Measurements from ENCODE around the gene ST6GALNAC5.

ST6GALNAC5 gene

DNA sequence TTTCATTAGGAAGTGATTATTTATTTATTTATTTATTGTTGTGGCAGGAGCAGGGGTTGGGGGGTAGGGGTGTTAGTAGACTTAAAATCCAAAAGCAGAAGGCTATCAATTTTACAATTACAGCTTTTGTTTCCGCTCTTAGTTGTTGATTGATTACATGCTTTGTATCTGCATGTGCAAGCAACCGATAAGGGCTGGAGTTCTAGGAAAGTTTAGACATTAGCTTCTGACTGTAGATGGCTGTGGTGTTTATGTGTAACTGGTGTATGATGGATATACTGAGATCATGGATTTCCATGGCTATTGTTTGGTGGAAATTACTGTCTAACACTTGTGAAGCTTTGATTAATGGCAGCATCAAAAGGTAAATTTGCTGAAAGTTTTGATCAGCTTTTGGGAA is 2.8 kb downstream of the ST6GALNAC5 start:
- Histone ChIP-seq H3K4me1 (ENCODE audit: low read length) (no peaks in the 10 kb centered on the region), H3K79me2 (ENCODE audit: low read length) (no peaks in the 10 kb centered on the region), H3K9me2 (replicated peaks; ENCODE audit: insufficient read depth, low read length) (no peaks in the 10 kb centered on the region), H3K27me3 (replicated peaks; ENCODE audit: insufficient read depth, low read length) (no peaks in the 10 kb centered on the region), H2AFZ (ENCODE audit: low read length) (no peak overlapping the region), H4K20me1 (ENCODE audit: insufficient read depth, low read length) (no peaks in the 10 kb centered on the region), H3K9me3 (replicated peaks; ENCODE audit: insufficient read depth, low read length) (no peaks in the 10 kb centered on the region), H3F3A (ENCODE audit: insufficient read depth, low read length) (no peaks in the 10 kb centered on the region), H3K4me3 (ENCODE audit: low read length) (no peak overlapping the region), H3K27ac (ENCODE audit: low read length) (no peak overlapping the region), H3K9ac (ENCODE audit: low read length) (no peak overlapping the region), H3K36me3 (replicated peaks; ENCODE audit: insufficient read depth, low read length) (no peaks in the 10 kb centered on the region), H3K4me2 (ENCODE audit: low read depth, low read length) (no peak overlapping the region)
- TF ChIP-seq, protein P1, sequence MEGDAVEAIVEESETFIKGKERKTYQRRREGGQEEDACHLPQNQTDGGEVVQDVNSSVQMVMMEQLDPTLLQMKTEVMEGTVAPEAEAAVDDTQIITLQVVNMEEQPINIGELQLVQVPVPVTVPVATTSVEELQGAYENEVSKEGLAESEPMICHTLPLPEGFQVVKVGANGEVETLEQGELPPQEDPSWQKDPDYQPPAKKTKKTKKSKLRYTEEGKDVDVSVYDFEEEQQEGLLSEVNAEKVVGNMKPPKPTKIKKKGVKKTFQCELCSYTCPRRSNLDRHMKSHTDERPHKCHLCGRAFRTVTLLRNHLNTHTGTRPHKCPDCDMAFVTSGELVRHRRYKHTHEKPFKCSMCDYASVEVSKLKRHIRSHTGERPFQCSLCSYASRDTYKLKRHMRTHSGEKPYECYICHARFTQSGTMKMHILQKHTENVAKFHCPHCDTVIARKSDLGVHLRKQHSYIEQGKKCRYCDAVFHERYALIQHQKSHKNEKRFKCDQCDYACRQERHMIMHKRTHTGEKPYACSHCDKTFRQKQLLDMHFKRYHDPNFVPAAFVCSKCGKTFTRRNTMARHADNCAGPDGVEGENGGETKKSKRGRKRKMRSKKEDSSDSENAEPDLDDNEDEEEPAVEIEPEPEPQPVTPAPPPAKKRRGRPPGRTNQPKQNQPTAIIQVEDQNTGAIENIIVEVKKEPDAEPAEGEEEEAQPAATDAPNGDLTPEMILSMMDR (IDR thresholded peaks at IDR 0.05; ENCODE audit: low read length), result no peak
- TF ChIP-seq EZH2phosphoT487 (IDR thresholded peaks at IDR 0.05; ENCODE audit: low read length) (no peak), EZH2 (optimal IDR thresholded peaks at IDR 0.05; ENCODE audit: low read depth, low read length) (no peak)
- DNase-seq, result no peak

DNA sequence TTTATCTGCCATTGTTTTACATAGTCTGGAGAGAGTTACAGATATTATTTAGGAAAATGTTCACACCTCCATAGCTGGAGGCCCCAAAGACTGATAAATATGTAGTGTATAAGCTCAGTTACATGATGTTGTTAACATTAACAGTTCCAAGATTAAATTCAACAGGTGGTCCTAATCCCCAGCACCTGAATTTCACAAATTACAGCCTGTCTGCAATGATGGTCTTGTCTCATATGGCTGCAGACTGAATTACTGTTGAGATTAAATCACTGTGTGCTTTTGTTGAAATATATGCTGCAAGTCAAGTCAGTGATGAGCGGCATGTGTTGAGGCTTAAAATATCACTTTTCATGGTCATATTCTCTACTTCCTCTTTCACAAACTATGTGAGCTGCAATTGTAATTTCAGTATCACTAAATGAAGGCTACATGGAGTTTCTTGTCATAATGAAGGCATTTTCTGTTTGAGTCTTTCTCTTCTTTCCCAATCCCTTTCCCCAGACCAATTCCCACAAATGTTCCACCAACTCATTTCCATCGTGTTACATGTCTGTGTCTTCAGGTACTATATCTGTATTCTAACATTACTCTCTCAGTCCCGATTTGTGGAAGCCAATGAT is 4.2 kb downstream of the ST6GALNAC5 start:
- Histone ChIP-seq H3K4me1 (ENCODE audit: low read length) (no peaks in the 10 kb centered on the region), H3K27me3 (replicated peaks; ENCODE audit: insufficient read depth, low read length) (no peaks in the 10 kb centered on the region), H3K4me3 (ENCODE audit: low read length) (no peak overlapping the region), H3K9me3 (replicated peaks; ENCODE audit: insufficient read depth, low read length) (no peaks in the 10 kb centered on the region), H3K36me3 (replicated peaks; ENCODE audit: insufficient read depth, low read length) (no peaks in the 10 kb centered on the region), H3K79me2 (ENCODE audit: low read length) (no peaks in the 10 kb centered on the region), H3K9ac (ENCODE audit: low read length) (no peak overlapping the region), H2AFZ (ENCODE audit: low read length) (no peak overlapping the region), H3F3A (ENCODE audit: insufficient read depth, low read length) (no peaks in the 10 kb centered on the region), H4K20me1 (ENCODE audit: insufficient read depth, low read length) (no peaks in the 10 kb centered on the region), H3K27ac (ENCODE audit: low read length) (no peak overlapping the region), H3K4me2 (ENCODE audit: low read depth, low read length) (no peak overlapping the region), H3K9me2 (replicated peaks; ENCODE audit: insufficient read depth, low read length) (no peaks in the 10 kb centered on the region)
- peak; percentile 14 for DNase-seq
- TF ChIP-seq EZH2 (optimal IDR thresholded peaks at IDR 0.05; ENCODE audit: low read depth, low read length), result no peak
- TF ChIP-seq, protein P1 (IDR thresholded peaks at IDR 0.05; ENCODE audit: low read length), result no peak
- no peak for TF ChIP-seq EZH2phosphoT487 (IDR thresholded peaks at IDR 0.05; ENCODE audit: low read length)

DNA sequence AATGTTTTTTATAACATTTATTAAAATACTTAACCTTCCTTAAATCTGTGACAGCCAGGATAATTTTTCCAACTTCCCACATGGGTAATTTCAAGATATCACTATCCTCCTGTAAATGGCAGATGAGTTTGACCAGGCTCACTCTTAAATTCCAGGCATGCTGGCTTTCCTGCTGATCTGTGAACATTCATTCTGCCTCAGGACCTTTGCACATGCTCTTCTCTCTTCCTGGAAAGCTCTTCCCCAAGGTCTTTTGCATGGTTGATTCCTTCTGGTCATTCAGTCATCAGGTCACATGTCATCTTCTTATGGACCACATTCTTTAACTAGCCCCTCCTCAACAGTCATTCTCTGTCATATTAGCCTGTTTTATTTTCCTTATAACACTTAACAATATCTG is 5.7 kb downstream of the ST6GALNAC5 start:
- Histone ChIP-seq H3K9ac (ENCODE audit: low read length) (no peak overlapping the region), H3K9me3 (replicated peaks; ENCODE audit: insufficient read depth, low read length) (no peaks in the 10 kb centered on the region), H2AFZ (ENCODE audit: low read length) (no peak overlapping the region), H3K4me3 (ENCODE audit: low read length) (no peak overlapping the region), H3F3A (ENCODE audit: insufficient read depth, low read length) (no peaks in the 10 kb centered on the region), H3K79me2 (ENCODE audit: low read length) (no peaks in the 10 kb centered on the region), H3K4me2 (ENCODE audit: low read depth, low read length) (no peak overlapping the region), H3K9me2 (replicated peaks; ENCODE audit: insufficient read depth, low read length) (no peaks in the 10 kb centered on the region), H3K4me1 (ENCODE audit: low read length) (no peaks in the 10 kb centered on the region), H3K36me3 (replicated peaks; ENCODE audit: insufficient read depth, low read length) (no peaks in the 10 kb centered on the region), H3K27me3 (replicated peaks; ENCODE audit: insufficient read depth, low read length) (no peaks in the 10 kb centered on the region), H4K20me1 (ENCODE audit: insufficient read depth, low read length) (no peaks in the 10 kb centered on the region), H3K27ac (ENCODE audit: low read length) (no peak overlapping the region)
- no peak for TF ChIP-seq EZH2phosphoT487 (IDR thresholded peaks at IDR 0.05; ENCODE audit: low read length)
- TF ChIP-seq, protein P1 (IDR thresholded peaks at IDR 0.05; ENCODE audit: low read length), result no peak
- TF ChIP-seq EZH2 (optimal IDR thresholded peaks at IDR 0.05; ENCODE audit: low read depth, low read length), result no peak
- DNase-seq, result no peak

Measured in MM.1S (cell line).